K562 (cell line): ENCODE data around the gene GSTM2. TPM values are rescaled to one million over a fixed set of nuclear protein-coding genes. Genes with fewer than 3 reads are reported as not detected.

Source experiments
- ATAC-seq: fragments of 200-7000 bp; cut with Tn5 transposase; 3 replicates; pipeline ENCODE4 v1.9.1; 2020; ENCODE audit warnings: moderate library complexity
- BruUV-seq: library from RNA; stranded (reverse); fragments of 400-500 nt; replicated peaks from 2 replicates; lab custom pipeline; 2021; lab: Mats Ljungman, UMichigan
- CTCF ChIA-PET: fragments of 300-600 bp; formaldehyde crosslinking; extraction: SDS; loops from one replicate; lab custom pipeline; 2021; ENCODE audit warnings: low intra/inter-chr PET ratio; lab: Yijun Ruan, JAX
- POLR2A ChIA-PET: fragments of 300-600, 350-650 bp; sonication (Branson Sonifier 250); formaldehyde crosslinking; extraction: SDS; loops from one replicate; lab custom pipeline; 2021; ENCODE audit warnings: antibody characterized with exemption, inconsistent platforms; lab: Yijun Ruan, JAX
- DNase-seq, 4 experiments: peaks; one replicate each; pipeline versions ENCODE4 v3.0.0 to v3.0.0-alpha.2; 2011 to 2018; ENCODE audit warnings: low spot score in 3 of 4, mixed read lengths in 3 of 4; ENCODE audit errors: extremely low read depth in 1 of 4
- FAIRE-seq: peaks from 2 replicates; lab custom pipeline; 2011; peaks lifted over from hg19 to GRCh38; lab: Jason Lieb, UNC
- H2AFZ ChIP-seq: 2 replicates; pipeline ENCODE4 v1.6.0; 2011; ENCODE audit warnings: low read depth, low read length, control low read depth, inconsistent platforms
- H3K27ac ChIP-seq: fragments of 200-600 bp; 3 replicates; pipeline ENCODE4 v1.8.0; 2011; ENCODE audit warnings: low read depth, mild to moderate bottlenecking, control low read depth, inconsistent platforms, low read length, moderate library complexity, mixed read lengths; ENCODE audit errors: extremely low read depth
- H3K27me3 ChIP-seq, 2 experiments: fragments of 300-600 bp in 1 of 2; 2 replicates in 1 of 2; 3 replicates in 1 of 2; pipeline versions ENCODE4 v1.6.0 to v1.8.0; 2011; ENCODE audit warnings: inconsistent platforms in 2 of 2, low read length in 2 of 2, mild to moderate bottlenecking in 1 of 2, mixed read lengths in 1 of 2, moderate library complexity in 1 of 2; ENCODE audit not compliant: control insufficient read depth in 2 of 2, insufficient read depth in 2 of 2
- H3K36me3 ChIP-seq: fragments of 300-600 bp; 3 replicates; pipeline ENCODE4 v1.8.0; 2011; ENCODE audit warnings: mild to moderate bottlenecking, low read length, inconsistent platforms; ENCODE audit not compliant: control insufficient read depth, insufficient read depth
- H3K4me1 ChIP-seq, 2 experiments: fragments of 200-600 bp in 1 of 2; replicated peaks in 1 of 2; 2 replicates in 1 of 2; 3 replicates in 1 of 2; pipeline versions ENCODE4 v1.5.1 to v1.8.0; 2011; ENCODE audit warnings: inconsistent platforms in 2 of 2, low read length in 2 of 2, mild to moderate bottlenecking in 1 of 2, mixed read lengths in 1 of 2, moderate library complexity in 1 of 2; ENCODE audit not compliant: control insufficient read depth in 2 of 2, insufficient read depth in 2 of 2
- H3K4me2 ChIP-seq: 2 replicates; pipeline ENCODE4 v1.6.1; 2011; ENCODE audit warnings: low read length, control low read depth, inconsistent platforms, mixed read lengths; ENCODE audit not compliant: insufficient read depth
- H3K4me3 ChIP-seq: fragments of 200-600 bp; sonication (generic), shearing (Covaris generic); 2 replicates; pipeline ENCODE4 v1.5.1; 2016; ENCODE audit warnings: control low read depth, inconsistent platforms
- H3K79me2 ChIP-seq: fragments of 200-600 bp; 3 replicates; pipeline ENCODE4 v1.8.0; 2011; ENCODE audit warnings: low read length, inconsistent platforms; ENCODE audit not compliant: control insufficient read depth, insufficient read depth
- H3K9ac ChIP-seq, 2 experiments: 2 replicates each; pipeline versions ENCODE4 v1.6.0 to v1.6.1; 2011; ENCODE audit warnings: low read depth in 2 of 2, low read length in 2 of 2, control low read depth in 1 of 2, inconsistent platforms in 1 of 2, mild to moderate bottlenecking in 1 of 2, mixed read lengths in 1 of 2; ENCODE audit not compliant: insufficient read depth in 1 of 2
- H3K9me1 ChIP-seq: one replicate; pipeline ENCODE4 v1.6.0; 2011; ENCODE audit warnings: inconsistent platforms, mild to moderate bottlenecking, low read length, moderate library complexity; ENCODE audit not compliant: control insufficient read depth, insufficient read depth
- H3K9me3 ChIP-seq: replicated peaks from 2 replicates; pipeline ENCODE4 v1.5.1; 2011; ENCODE audit warnings: low read depth, low read length, inconsistent platforms; ENCODE audit not compliant: control insufficient read depth, insufficient read depth
- H4K20me1 ChIP-seq: replicated peaks from 2 replicates; pipeline ENCODE4 v1.6.1; 2011; ENCODE audit warnings: low read length, inconsistent platforms, mixed read lengths; ENCODE audit not compliant: control insufficient read depth, insufficient read depth
- ATF1 ChIP-seq, 2 experiments: fragments of 450-650 bp in 1 of 2; IDR thresholded peaks; 2 replicates each; pipeline ENCODE4 v1.6.1; 2016; ENCODE audit warnings: missing compliant biosample characterization in 1 of 2, missing genetic modification characterization in 1 of 2
- CREB5 ChIP-seq: fragments of 250-450 bp; sonication (Bioruptor Pico); IDR thresholded peaks from 2 replicates; pipeline ENCODE4 v1.5.0; 2020; ENCODE audit warnings: mild to moderate bottlenecking
- GTF2F1 ChIP-seq: IDR thresholded peaks from 2 replicates; pipeline ENCODE4 v1.6.1; 2011; ENCODE audit warnings: low read depth, low read length, improper control_type of control experiment
- HINFP ChIP-seq: fragments of 450-650 bp; conservative IDR thresholded peaks from 2 replicates; pipeline ENCODE4 v1.6.1; 2016; ENCODE audit warnings: missing genetic modification characterization, low read depth, mild to moderate bottlenecking, control low read depth, missing compliant biosample characterization
- NR2F6 ChIP-seq: fragments of 450-650 bp; formaldehyde crosslinking; IDR thresholded peaks from 2 replicates; pipeline ENCODE4 v1.4.0; 2020; ENCODE audit warnings: mild to moderate bottlenecking
- TRIM25 ChIP-seq: fragments of 450-650 bp; IDR thresholded peaks from 2 replicates; pipeline ENCODE4 v1.7.0; 2016; ENCODE audit warnings: borderline replicate concordance
- ZBTB2 ChIP-seq: fragments of 450-650 bp; IDR thresholded peaks from 2 replicates; pipeline ENCODE4 v1.6.1; 2016; ENCODE audit warnings: antibody characterized with exemption
- WGBS: fragments of 100-300 bp; shearing (Covaris generic); methylation state at CpG from one replicate; pipeline ENCODE4 v1.1.6; 2016; ENCODE audit warnings: low coverage, mixed read lengths; ENCODE audit not compliant: insufficient coverage; ENCODE audit errors: missing lambda C conversion rate; 5-methylcytosine and 5-hydroxymethylcytosine counted together
- in situ Hi-C: fragments of 300-500 bp; cut with MboI; formaldehyde crosslinking; loops from 4 replicates; pipeline ENCODE4 v1.15.0; 2018; ENCODE audit warnings: inconsistent platforms, mixed read lengths
- intact Hi-C: fragments of 100-400 bp; cut with micrococcal nuclease; formaldehyde crosslinking; loops from 2 replicates; pipeline ENCODE4 v1.14.2; 2022
- polyA plus RNA-seq, 8 experiments: library from polyadenylated mRNA; depleted of rRNA in 4 of 8; stranded (reverse) in 5 of 8; unstranded in 3 of 8; fragments of >200 nt; fragmentation: Nextera tagmentation in 2 of 8; fragmentation: Illumina TruSeq in 1 of 8; extraction: Ambion mirVana in 2 of 8; extraction: Trizol in 1 of 8; gene quantifications; 2 replicates each; pipeline versions ENCODE4 v1.2.1 to v1.2.3, GENCODE V29; 2011 to 2014; ENCODE audit warnings: inconsistent platforms in 1 of 8, missing spikeins in 1 of 8
- total RNA-seq, 7 experiments: library from RNA; depleted of rRNA in 6 of 7; stranded (reverse); fragments of >200 nt in 6 of 7; fragmentation: Illumina TruSeq in 2 of 7; extraction: Trizol in 2 of 7; gene quantifications; 2 replicates each; pipeline versions ENCODE4 v1.2.1 to v1.2.3, GENCODE V29; 2011 to 2021; ENCODE audit warnings: low replicate concordance in 1 of 7

The GSTM2 gene
- total and polyA plus RNA-seq, 9 of the 15 experiments (the other 6 are each of a cell fraction or from before 2014, with no cell fraction given): 1.6 to 15.1 (median 6.8) TPM

- H3K79me2 ChIP-seq: 0 out of 3 replicates have a peak, but pooled peaks cover 2% of the 10 kb centered on the region
- H3K4me2 ChIP-seq: no peak overlapping the region
These were observed 14.6 kb upstream of the GSTM2 start for GRCh38 chr1:109653306-109653705.

More at GRCh38 chr1:109653306-109653705, 14.6 kb upstream of the GSTM2 start:
- intact Hi-C loops (no loop called here), in situ Hi-C loops (no loop called here)
- H3K4me1 ChIP-seq: peaks cover 0 to 20% of the 10 kb centered on the region in 2 experiments; a peak in 3 of 5 replicates
- no TSS peak for BruUV-seq
- H3K9me3 ChIP-seq: no peaks in the 10 kb centered on the region
- POLR2A ChIA-PET: interaction anchor here (0.5 to 1.8 kb wide), 3 partner anchors 14 to 710 kb away, joined by 3 to 4 read pairs (median 4); no protein-coding TSS in a partner anchor
- ATAC-seq (no peak), FAIRE-seq (no peak), DNase-seq (no peak)
- H3K9ac ChIP-seq: no peak overlapping the region
- H3K27me3 ChIP-seq: 0 out of 5 replicates have a peak, but pooled peaks cover 0 to 2% of the 10 kb centered on the region in 2 experiments
- peaks cover 3% of the 10 kb centered on the region; the same call in 1 of the 3 replicates for H3K36me3 ChIP-seq
- CTCF ChIA-PET: no interaction called here
- H2AFZ ChIP-seq: no peak overlapping the region
- no peak overlapping the region for H3K4me3 ChIP-seq
- WGBS: 12% methylated on average over 2 of the region's 2 CpGs
- H4K20me1 ChIP-seq: no peaks in the 10 kb centered on the region
- no peaks in the 10 kb centered on the region for H3K9me1 ChIP-seq
- H3K27ac ChIP-seq: no peak overlapping the region
- TF ChIP-seq CREB5 (CRISPR knock-in tag) (no peak), HINFP (tag) (no peak), ZBTB2 (no peak), GTF2F1 (no peak), NR2F6 (CRISPR knock-in tag) (no peak), TRIM25 (no peak), ATF1 (CRISPR knock-in tag; IDR thresholded peaks at IDR 0.05) (no peak), ATF1 (tag; IDR thresholded peaks at IDR 0.05) (no peak)
